HFFc6 (cell line): ENCODE measurements around the gene DVL2. TPM values are rescaled to one million over a fixed set of nuclear protein-coding genes. Genes with fewer than 3 reads are reported as not detected.

ENCODE experiments used
- DNase-seq: peaks from one replicate; pipeline ENCODE4 v3.0.0-alpha.2; 2018
- H3K27ac Mint-ChIP-seq: 2 replicates; pipeline ENCODE4 v1.8.0; 2020; ENCODE audit warnings: mild to moderate bottlenecking, mixed read lengths
- H3K27me3 Mint-ChIP-seq: 2 replicates; pipeline ENCODE4 v1.8.0; 2021; ENCODE audit warnings: mild to moderate bottlenecking, moderate library complexity, mixed read lengths; ENCODE audit not compliant: insufficient read depth
- H3K36me3 Mint-ChIP-seq: 2 replicates; pipeline ENCODE4 v1.8.0; 2021; ENCODE audit warnings: low read depth, mixed read lengths
- H3K4me1 Mint-ChIP-seq: 2 replicates; pipeline ENCODE4 v1.8.0; 2020; ENCODE audit warnings: low read depth, mixed read lengths
- H3K4me3 Mint-ChIP-seq: 2 replicates; pipeline ENCODE4 v1.8.0; 2020; ENCODE audit warnings: mild to moderate bottlenecking, moderate library complexity, mixed read lengths
- H3K9me3 Mint-ChIP-seq: 2 replicates; pipeline ENCODE4 v1.8.0; 2020; ENCODE audit warnings: mild to moderate bottlenecking, mixed read lengths
- CTCF ChIP-seq: fragments of 200-600 bp; sonication (generic); IDR thresholded peaks from 2 replicates; pipeline ENCODE4 v1.5.0; 2021; ENCODE audit warnings: antibody characterized with exemption, mild to moderate bottlenecking
- total RNA-seq, 6 experiments: library from RNA; stranded (reverse); fragmentation: NEBNext Ultra II Directional; extraction: Animal tissue kit (Norgen Biotek cat#: 25700); gene quantifications; 2 replicates in 1 of 6; 3 replicates in 5 of 6; pipeline ENCODE4 v1.2.3, GENCODE V29; 2021

Gene DVL2
- total RNA-seq, 6 experiments from 2014 or later: 24.9 to 29.1 (median 27.0) TPM

- H3K36me3 Mint-ChIP-seq: peaks cover 52% of the 10 kb centered on the region
- DNase-seq: no peak
- peaks cover 62% of the 10 kb centered on the region for H3K4me1 Mint-ChIP-seq
- H3K9me3 Mint-ChIP-seq: no peaks in the 10 kb centered on the region
- H3K4me3 Mint-ChIP-seq: peak overlapping the region; percentile 93
- peak overlapping the region; percentile 85 for H3K27ac Mint-ChIP-seq
- TF ChIP-seq CTCF: no peak
- H3K27me3 Mint-ChIP-seq: peaks cover 12% of the 10 kb centered on the region
Measured at GRCh38 chr17:7238420-7239090, 4.2 kb upstream of the DVL2 start.

GRCh38 chr17:7237761-7238419 is 3.6 kb upstream of the DVL2 start:
- peaks cover 64% of the 10 kb centered on the region for H3K4me1 Mint-ChIP-seq
- no peak for DNase-seq
- peak overlapping the region; percentile 85 for H3K27ac Mint-ChIP-seq
- no peak for TF ChIP-seq CTCF
- peaks cover 58% of the 10 kb centered on the region for H3K36me3 Mint-ChIP-seq
- H3K4me3 Mint-ChIP-seq: peak overlapping the region; percentile 93
- no peaks in the 10 kb centered on the region for H3K9me3 Mint-ChIP-seq
- H3K27me3 Mint-ChIP-seq: peaks cover 12% of the 10 kb centered on the region

DNA sequence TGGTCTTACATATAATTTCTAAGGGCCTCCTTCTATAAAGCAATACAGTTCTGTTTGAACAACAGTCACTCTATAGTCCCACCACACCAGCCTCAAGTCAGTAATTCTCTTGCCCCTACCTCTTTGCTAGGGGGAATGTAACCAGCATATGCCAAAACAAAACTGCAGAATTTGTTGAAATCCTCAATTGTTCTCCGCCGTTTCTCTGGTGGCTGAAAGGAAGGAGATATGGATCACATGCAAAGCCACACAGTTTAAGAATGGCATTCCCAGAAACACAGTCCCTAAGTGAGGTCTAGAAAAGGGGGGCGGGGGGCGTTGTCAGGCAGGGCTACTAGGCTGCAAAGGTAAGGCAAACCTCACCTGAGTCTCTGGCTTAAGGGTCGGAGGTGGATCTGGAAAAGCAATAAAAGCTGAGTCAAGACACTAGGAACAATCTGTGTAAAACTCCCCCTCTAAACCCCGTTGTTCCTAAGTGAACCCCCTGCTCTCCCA is 3.0 kb upstream of the DVL2 start:
- Mint-ChIP-seq H3K9me3 (no peaks in the 10 kb centered on the region), H3K4me1 (peaks cover 68% of the 10 kb centered on the region), H3K27ac (peak overlapping the region; percentile 85), H3K4me3 (peak overlapping the region; percentile 93), H3K36me3 (peaks cover 60% of the 10 kb centered on the region), H3K27me3 (peaks cover 12% of the 10 kb centered on the region)
- TF ChIP-seq CTCF: no peak
- no peak for DNase-seq

- no peaks in the 10 kb centered on the region for H3K9me3 Mint-ChIP-seq
- H3K27me3 Mint-ChIP-seq: peaks cover 10% of the 10 kb centered on the region
- no peak for DNase-seq
- TF ChIP-seq CTCF: no peak
- H3K4me3 Mint-ChIP-seq: peak overlapping the region; percentile 93
- H3K36me3 Mint-ChIP-seq: peaks cover 65% of the 10 kb centered on the region
- H3K4me1 Mint-ChIP-seq: peaks cover 72% of the 10 kb centered on the region
- peak overlapping the region; percentile 85 for H3K27ac Mint-ChIP-seq
Measured at GRCh38 chr17:7236808-7237207, 2.5 kb upstream of the DVL2 start.

- Mint-ChIP-seq H3K27ac (peak overlapping the region; percentile 88), H3K27me3 (peaks cover 10% of the 10 kb centered on the region), H3K36me3 (peaks cover 57% of the 10 kb centered on the region), H3K4me3 (peak overlapping the region; percentile 97; the same call in 1 of the 2 replicates), H3K4me1 (peaks cover 67% of the 10 kb centered on the region), H3K9me3 (no peaks in the 10 kb centered on the region)
- no peak for DNase-seq
- TF ChIP-seq CTCF: no peak
Measured at GRCh38 chr17:7235693-7236665, 1.7 kb upstream of the DVL2 start.
